ENCODE data around the gene RALY.
"Not testable (repeated sequence)": the region's sequence is repeated elsewhere in the genome, so short reads cannot be mapped to it uniquely, and the experiment has no call there.

RALY gene

GRCh38 chr20:34129518-34130162 lies 135.9 kb downstream of the RALY start:
- Histone ChIP-seq H3K4me3 (ENCODE audit: low read length) (no peak overlapping the region; the same call in 1 of the 2 replicates), H3K36me3 (ENCODE audit: insufficient read depth, low read length) (no peaks in the 10 kb centered on the region), H3K27ac (ENCODE audit: low read depth, low read length) (no peak overlapping the region), H3K4me1 (ENCODE audit: insufficient read depth, low read length) (no peaks in the 10 kb centered on the region), H3K9me3 (ENCODE audit: insufficient read depth, low read depth, low read length) (no peaks in the 10 kb centered on the region), H3K9ac (ENCODE audit: low read depth, low read length) (no peak overlapping the region), H3K27me3 (ENCODE audit: insufficient read depth, low read length) (no peaks in the 10 kb centered on the region)
- WGBS, result 17% methylated on average over 8 of the region's 10 CpGs

GRCh38 chr20:34131491-34131890 lies 137.8 kb downstream of the RALY start:
- no peaks in the 10 kb centered on the region for H3K9me3 ChIP-seq (ENCODE audit: insufficient read depth, low read depth, low read length)
- H3K4me3 ChIP-seq (ENCODE audit: low read length), result no peak overlapping the region
- H3K4me1 ChIP-seq (ENCODE audit: insufficient read depth, low read length), result no peaks in the 10 kb centered on the region
- H3K27ac ChIP-seq (ENCODE audit: low read depth, low read length), result no peak overlapping the region
- no peaks in the 10 kb centered on the region for H3K36me3 ChIP-seq (ENCODE audit: insufficient read depth, low read length)
- no peak overlapping the region for H3K9ac ChIP-seq (ENCODE audit: low read depth, low read length)
- H3K27me3 ChIP-seq (ENCODE audit: insufficient read depth, low read length), result no peaks in the 10 kb centered on the region
- 96% methylated on average over 4 of the region's 4 CpGs for WGBS

GRCh38 chr20:34132491-34132890 lies 138.8 kb downstream of the RALY start:
- H3K9ac ChIP-seq (ENCODE audit: low read depth, low read length); H3K4me3 ChIP-seq (ENCODE audit: low read length); H3K27ac ChIP-seq (ENCODE audit: low read depth, low read length); H3K27me3 ChIP-seq (ENCODE audit: insufficient read depth, low read length); H3K9me3 ChIP-seq (ENCODE audit: insufficient read depth, low read depth, low read length); H3K4me1 ChIP-seq (ENCODE audit: insufficient read depth, low read length); H3K36me3 ChIP-seq (ENCODE audit: insufficient read depth, low read length): not testable (repeated sequence)
- WGBS, result 97% methylated on average over 26 of the region's 26 CpGs

DNA sequence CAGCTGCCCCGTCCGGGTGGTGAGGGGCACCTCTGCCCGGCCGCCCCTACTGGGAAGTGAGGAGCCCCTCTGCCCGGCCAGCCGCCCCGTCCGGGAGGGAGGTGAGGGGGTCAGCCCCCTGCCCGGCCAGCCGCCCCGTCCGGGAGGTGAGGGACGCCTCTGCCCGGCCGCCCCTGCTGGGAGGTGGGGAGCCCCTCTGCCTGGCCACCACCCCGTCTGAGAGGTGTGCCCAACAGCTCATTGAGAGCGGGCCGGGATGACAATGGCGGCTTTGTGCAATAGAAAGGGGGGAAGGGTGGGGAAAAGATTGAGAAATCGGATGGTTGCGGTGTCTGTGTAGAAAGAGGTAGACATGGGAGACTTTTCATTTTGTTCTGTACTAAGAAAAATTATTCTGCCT lies 139.2 kb downstream of the RALY start:
- not testable (repeated sequence) for H3K36me3 ChIP-seq (ENCODE audit: insufficient read depth, low read length); H3K9me3 ChIP-seq (ENCODE audit: insufficient read depth, low read depth, low read length); H3K9ac ChIP-seq (ENCODE audit: low read depth, low read length); H3K4me3 ChIP-seq (ENCODE audit: low read length); H3K27me3 ChIP-seq (ENCODE audit: insufficient read depth, low read length); H3K4me1 ChIP-seq (ENCODE audit: insufficient read depth, low read length); H3K27ac ChIP-seq (ENCODE audit: low read depth, low read length)
- 96% methylated on average over 21 of the region's 21 CpGs for WGBS

DNA sequence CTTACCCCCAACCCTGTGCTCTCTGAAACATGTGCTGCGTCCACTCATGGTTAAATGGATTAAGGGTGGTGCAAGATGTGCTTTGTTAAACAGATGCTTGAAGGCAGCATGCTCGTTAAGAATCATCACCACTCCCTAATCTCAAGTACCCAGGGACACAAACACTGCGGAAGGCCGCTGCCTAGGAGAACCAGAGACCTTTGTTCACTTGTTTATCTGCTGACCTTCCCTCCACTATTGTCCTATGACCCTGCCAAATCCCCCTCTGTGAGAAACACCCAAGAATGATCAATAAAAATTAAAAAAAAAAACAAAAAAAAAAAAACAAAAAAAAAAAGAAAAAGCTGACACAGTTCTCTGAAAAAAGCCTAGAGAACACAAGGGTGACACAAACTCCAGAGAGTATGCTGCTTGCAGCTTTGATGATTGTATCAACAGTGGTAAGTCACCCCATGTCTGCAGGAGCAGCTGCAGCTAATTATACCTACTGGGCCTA lies 139.7 kb downstream of the RALY start:
- H3K4me3 ChIP-seq (ENCODE audit: low read length); H3K9ac ChIP-seq (ENCODE audit: low read depth, low read length); H3K27ac ChIP-seq (ENCODE audit: low read depth, low read length); H3K9me3 ChIP-seq (ENCODE audit: insufficient read depth, low read depth, low read length); H3K27me3 ChIP-seq (ENCODE audit: insufficient read depth, low read length); H3K4me1 ChIP-seq (ENCODE audit: insufficient read depth, low read length); H3K36me3 ChIP-seq (ENCODE audit: insufficient read depth, low read length): not testable (repeated sequence)
- no CpG with 5 or more reads among the region's 4 CpGs for WGBS

All from HUES64 (cell line).